ENCODE results near the gene ZIC1.

Gene ZIC1

DNA sequence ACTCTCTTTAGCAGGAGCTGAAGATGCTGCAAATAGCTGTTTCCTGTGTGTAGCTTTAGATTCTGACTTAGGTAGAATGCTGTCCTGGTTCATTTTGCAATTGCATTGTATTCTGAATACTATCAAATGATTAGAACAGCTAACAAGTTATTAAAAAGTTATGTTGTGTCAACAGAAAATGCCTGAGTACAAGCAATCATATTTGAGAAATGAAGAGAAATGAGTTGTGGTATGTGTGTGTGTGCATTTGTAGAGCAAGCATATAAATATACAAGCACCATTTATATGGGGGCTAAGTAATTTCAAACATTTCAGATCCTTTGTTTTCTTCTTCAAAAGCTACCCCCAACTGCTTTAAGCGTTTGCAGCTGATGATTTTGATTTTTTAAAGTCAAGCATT, 7.8 kb downstream of the ZIC1 start:
- Histone ChIP-seq H3K4me3 (replicated peaks; ENCODE audit: insufficient read depth, low read length) (no peak overlapping the region), H3K27me3 (ENCODE audit: insufficient read depth, poor library complexity, severe bottlenecking) (peaks cover 75% of the 10 kb centered on the region), H3K27ac (replicated peaks) (no peak overlapping the region)
- TF ChIP-seq POLR2AphosphoS5 (IDR thresholded peaks at IDR 0.05; ENCODE audit: low read depth) (no peak), GABPA (IDR thresholded peaks at IDR 0.05; ENCODE audit: low read depth) (no peak), SPI1 (IDR thresholded peaks at IDR 0.05; ENCODE audit: borderline replicate concordance, low read depth) (no peak)
- TF ChIP-seq, protein P1, sequence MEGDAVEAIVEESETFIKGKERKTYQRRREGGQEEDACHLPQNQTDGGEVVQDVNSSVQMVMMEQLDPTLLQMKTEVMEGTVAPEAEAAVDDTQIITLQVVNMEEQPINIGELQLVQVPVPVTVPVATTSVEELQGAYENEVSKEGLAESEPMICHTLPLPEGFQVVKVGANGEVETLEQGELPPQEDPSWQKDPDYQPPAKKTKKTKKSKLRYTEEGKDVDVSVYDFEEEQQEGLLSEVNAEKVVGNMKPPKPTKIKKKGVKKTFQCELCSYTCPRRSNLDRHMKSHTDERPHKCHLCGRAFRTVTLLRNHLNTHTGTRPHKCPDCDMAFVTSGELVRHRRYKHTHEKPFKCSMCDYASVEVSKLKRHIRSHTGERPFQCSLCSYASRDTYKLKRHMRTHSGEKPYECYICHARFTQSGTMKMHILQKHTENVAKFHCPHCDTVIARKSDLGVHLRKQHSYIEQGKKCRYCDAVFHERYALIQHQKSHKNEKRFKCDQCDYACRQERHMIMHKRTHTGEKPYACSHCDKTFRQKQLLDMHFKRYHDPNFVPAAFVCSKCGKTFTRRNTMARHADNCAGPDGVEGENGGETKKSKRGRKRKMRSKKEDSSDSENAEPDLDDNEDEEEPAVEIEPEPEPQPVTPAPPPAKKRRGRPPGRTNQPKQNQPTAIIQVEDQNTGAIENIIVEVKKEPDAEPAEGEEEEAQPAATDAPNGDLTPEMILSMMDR (IDR thresholded peaks at IDR 0.05; ENCODE audit: insufficient read depth, low read length): no peak
- TF ChIP-seq, protein P2, sequence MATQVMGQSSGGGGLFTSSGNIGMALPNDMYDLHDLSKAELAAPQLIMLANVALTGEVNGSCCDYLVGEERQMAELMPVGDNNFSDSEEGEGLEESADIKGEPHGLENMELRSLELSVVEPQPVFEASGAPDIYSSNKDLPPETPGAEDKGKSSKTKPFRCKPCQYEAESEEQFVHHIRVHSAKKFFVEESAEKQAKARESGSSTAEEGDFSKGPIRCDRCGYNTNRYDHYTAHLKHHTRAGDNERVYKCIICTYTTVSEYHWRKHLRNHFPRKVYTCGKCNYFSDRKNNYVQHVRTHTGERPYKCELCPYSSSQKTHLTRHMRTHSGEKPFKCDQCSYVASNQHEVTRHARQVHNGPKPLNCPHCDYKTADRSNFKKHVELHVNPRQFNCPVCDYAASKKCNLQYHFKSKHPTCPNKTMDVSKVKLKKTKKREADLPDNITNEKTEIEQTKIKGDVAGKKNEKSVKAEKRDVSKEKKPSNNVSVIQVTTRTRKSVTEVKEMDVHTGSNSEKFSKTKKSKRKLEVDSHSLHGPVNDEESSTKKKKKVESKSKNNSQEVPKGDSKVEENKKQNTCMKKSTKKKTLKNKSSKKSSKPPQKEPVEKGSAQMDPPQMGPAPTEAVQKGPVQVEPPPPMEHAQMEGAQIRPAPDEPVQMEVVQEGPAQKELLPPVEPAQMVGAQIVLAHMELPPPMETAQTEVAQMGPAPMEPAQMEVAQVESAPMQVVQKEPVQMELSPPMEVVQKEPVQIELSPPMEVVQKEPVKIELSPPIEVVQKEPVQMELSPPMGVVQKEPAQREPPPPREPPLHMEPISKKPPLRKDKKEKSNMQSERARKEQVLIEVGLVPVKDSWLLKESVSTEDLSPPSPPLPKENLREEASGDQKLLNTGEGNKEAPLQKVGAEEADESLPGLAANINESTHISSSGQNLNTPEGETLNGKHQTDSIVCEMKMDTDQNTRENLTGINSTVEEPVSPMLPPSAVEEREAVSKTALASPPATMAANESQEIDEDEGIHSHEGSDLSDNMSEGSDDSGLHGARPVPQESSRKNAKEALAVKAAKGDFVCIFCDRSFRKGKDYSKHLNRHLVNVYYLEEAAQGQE (IDR thresholded peaks at IDR 0.05; ENCODE audit: insufficient replicate concordance, low read depth): no peak
- no peak for DNase-seq (ENCODE audit: low read depth in 1 of 2, low spot score in 1 of 2)

DNA sequence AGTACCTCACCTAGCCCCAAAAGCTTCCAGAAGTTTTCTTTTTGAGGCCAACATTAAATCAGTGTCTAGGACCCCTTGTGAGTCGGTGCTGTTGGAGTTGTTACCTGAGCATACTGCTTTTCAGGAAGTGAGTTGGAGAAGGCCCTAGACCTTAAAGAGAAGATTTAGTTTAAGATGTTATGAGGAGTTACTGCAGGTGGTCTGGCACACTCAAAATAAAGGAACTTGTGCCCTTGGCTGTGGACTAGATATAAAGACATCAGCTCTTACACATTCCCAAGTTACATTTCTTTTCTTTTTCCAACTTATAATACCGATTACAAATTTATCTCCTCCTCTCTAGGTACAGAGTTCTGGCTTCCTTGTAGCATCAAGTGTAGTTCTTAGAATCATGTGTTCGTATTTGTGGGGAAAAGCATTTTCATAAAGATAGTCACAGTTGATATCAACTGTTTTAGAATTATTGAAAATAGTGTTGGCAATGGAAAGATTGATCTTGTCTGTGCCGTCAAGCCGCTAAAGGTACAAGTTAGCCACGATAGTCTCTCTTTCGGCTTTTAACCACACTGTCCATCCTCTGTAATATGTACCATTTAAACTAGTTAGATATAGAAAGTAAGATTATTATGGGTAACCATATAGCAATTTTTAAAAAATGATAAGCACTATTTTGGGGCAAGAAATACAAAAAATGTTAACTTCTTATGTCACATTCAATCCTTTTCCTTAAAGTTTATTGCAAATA, 8.6 kb downstream of the ZIC1 start:
- no peak overlapping the region for H3K27ac ChIP-seq (replicated peaks)
- no peak overlapping the region for H3K4me3 ChIP-seq (replicated peaks; ENCODE audit: insufficient read depth, low read length)
- no peak for DNase-seq (ENCODE audit: low read depth in 1 of 2, low spot score in 1 of 2)
- peaks cover 75% of the 10 kb centered on the region for H3K27me3 ChIP-seq (ENCODE audit: insufficient read depth, poor library complexity, severe bottlenecking)
- no peak for TF ChIP-seq GABPA (IDR thresholded peaks at IDR 0.05; ENCODE audit: low read depth)
- TF ChIP-seq SPI1 (IDR thresholded peaks at IDR 0.05; ENCODE audit: borderline replicate concordance, low read depth): no peak
- TF ChIP-seq POLR2AphosphoS5 (IDR thresholded peaks at IDR 0.05; ENCODE audit: low read depth): no peak
- TF ChIP-seq, protein P2 (IDR thresholded peaks at IDR 0.05; ENCODE audit: insufficient replicate concordance, low read depth): no peak
- TF ChIP-seq, protein P1 (IDR thresholded peaks at IDR 0.05; ENCODE audit: insufficient read depth, low read length): no peak

DNA sequence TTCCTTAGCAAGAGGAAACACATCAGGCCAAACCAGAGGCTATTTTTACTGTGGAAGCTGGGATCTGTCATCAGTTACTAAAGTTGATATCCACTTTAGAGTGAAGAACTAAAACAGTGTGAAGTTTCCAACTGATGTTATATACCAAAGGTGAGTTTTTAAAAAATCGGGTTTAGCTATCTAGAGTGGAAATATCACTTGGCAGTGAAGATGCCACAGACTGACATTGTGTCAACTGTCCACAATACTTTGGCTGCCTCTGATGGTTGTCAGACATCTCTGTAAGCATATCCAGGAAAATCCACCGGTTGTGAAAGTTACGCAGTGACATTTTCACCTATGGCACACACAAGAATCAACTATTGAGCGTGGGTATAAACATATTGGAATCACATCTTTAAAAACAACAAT, 9.2 kb downstream of the ZIC1 start:
- no peak overlapping the region for H3K4me3 ChIP-seq (replicated peaks; ENCODE audit: insufficient read depth, low read length)
- H3K27me3 ChIP-seq (ENCODE audit: insufficient read depth, poor library complexity, severe bottlenecking): peaks cover 75% of the 10 kb centered on the region
- TF ChIP-seq SPI1 (IDR thresholded peaks at IDR 0.05; ENCODE audit: borderline replicate concordance, low read depth): no peak
- TF ChIP-seq, protein P2 (IDR thresholded peaks at IDR 0.05; ENCODE audit: insufficient replicate concordance, low read depth): no peak
- TF ChIP-seq, protein P1 (IDR thresholded peaks at IDR 0.05; ENCODE audit: insufficient read depth, low read length): no peak
- H3K27ac ChIP-seq (replicated peaks): no peak overlapping the region
- DNase-seq (ENCODE audit: low read depth in 1 of 2, low spot score in 1 of 2): no peak
